ENCODE results near the gene BCKDHA.

DNA sequence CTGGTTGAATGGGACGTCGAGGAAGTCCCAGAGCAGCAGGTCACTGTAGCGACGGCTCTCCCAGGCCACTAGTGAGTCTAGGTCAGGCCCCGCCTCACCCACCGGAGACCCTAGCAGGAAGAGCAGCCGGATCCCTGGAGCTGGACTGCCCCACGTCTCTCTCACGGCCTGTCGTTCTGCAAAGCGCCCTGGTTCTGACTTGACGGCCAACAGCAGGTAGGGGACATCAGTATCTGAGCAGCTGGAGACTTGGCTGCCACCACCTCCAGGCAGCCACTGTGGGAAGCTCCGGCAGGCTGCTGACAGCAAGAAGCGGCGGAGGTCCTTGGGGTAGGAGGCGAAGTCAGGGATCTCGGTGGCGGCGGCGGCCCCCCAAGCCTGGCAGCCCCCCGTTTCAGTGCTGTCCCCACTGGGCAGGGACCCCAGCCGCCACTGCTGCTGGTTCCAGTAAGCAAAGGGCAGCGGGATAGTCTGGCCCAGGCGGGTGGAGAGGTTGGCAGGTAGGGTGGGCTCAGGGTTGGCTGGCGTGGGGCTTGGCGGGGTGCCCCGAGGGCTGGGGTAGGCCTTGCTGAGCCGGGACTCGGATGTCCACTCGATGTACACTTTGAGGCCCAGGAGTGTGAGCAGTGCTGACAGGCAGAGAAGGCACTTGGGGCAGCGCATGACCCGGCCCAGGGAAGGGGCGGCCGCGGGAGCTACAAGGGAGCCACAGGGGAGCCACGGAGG, 28.7 kb downstream of the BCKDHA start:
- TF ChIP-seq POLR2A (IDR thresholded peaks at IDR 0.05) (no peak), CTCF (IDR thresholded peaks at IDR 0.05) (no peak), POLR2AphosphoS5 (IDR thresholded peaks at IDR 0.05) (no peak)

All from stomach (tissue), 4 donors.